Measurements from ENCODE around the gene PGA5.
"Not testable (repeated sequence)": the region's sequence is repeated elsewhere in the genome, so short reads cannot be mapped to it uniquely, and the experiment has no call there.

PGA5 gene

GRCh38 chr11:61240875-61241274 lies at the start of gene PGA5:
Gene PGA5 (plus strand): TSS chr11:61241175. CDS start chr11:61241227, 52 bp downstream.
- DNase-seq (ENCODE audit: low read depth) = not testable (repeated sequence)

DNA sequence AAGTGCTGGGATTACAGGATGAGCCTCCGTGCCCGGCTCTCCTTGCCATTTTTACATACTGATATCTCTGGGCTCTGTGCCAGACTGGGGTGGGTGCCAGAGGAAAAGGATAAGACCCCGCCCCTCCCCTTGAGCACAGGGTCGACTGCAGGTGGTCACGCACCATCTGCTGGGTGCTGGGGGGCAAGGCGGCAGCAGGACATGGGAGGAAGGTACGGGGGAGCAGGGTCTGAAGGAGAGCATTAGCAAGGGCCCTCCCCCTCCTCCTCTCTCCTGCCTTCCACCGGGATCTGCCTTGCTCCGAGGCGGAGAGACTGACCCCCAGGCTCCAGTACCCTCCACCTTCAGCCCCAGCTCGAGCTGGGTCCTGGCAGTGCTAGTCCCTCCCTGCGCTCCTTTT lies 47.4 kb upstream of the PGA5 start:
- DNase-seq (ENCODE audit: low read depth) = no peak

GRCh38 chr11:61194169-61194671 lies 46.8 kb upstream of the PGA5 start:
- no peak for DNase-seq (ENCODE audit: low read depth)

- DNase-seq (ENCODE audit: low read depth) = no peak
Measured at GRCh38 chr11:61194981-61195695, 45.8 kb upstream of the PGA5 start.

DNA sequence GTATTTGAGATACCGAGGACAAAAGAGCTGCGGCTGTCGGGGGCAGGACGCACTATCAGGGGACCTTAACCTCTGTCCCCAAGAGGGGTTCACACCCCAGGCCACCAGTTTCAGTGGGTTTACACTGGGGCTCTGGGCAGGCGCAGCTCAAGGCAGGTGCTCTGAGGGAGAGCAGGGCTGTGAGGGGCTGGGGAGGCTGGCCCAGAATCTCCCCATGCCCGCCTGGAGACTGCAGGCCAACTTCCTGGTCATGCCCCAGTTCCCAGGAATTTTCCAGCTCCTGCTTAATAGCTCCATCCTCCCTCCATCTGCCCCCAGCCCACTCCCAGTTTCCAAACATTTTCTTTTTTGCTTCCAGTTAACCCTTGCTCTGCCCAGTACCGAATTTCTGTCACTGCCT lies 45.3 kb upstream of the PGA5 start:
- no peak for DNase-seq (ENCODE audit: low read depth)

DNA sequence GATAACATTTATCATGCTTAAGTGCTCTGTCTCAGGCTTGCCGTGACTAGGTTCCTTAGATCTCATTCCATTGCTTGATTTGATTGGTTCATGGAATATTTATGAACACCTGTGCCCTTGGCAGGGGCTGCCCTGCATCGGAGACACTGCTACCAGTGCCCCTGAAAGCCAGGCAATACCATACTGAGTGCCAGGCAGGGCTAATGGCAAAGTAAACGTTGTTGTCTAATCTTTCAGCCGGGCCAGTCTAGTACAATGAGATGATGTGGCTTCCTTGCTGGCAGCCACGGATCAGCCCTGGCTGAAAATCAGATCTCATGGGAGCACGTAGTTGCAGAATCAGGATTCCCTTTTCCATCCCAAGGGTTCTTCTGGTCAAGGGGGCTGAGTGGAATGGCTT lies 42.6 kb upstream of the PGA5 start:
- DNase-seq (ENCODE audit: low read depth) = no peak

- no peak for DNase-seq (ENCODE audit: low read depth)
Measured at GRCh38 chr11:61198948-61199523, 41.9 kb upstream of the PGA5 start.

- no peak for DNase-seq (ENCODE audit: low read depth)
Measured at GRCh38 chr11:61201476-61201875, 39.5 kb upstream of the PGA5 start.

DNA sequence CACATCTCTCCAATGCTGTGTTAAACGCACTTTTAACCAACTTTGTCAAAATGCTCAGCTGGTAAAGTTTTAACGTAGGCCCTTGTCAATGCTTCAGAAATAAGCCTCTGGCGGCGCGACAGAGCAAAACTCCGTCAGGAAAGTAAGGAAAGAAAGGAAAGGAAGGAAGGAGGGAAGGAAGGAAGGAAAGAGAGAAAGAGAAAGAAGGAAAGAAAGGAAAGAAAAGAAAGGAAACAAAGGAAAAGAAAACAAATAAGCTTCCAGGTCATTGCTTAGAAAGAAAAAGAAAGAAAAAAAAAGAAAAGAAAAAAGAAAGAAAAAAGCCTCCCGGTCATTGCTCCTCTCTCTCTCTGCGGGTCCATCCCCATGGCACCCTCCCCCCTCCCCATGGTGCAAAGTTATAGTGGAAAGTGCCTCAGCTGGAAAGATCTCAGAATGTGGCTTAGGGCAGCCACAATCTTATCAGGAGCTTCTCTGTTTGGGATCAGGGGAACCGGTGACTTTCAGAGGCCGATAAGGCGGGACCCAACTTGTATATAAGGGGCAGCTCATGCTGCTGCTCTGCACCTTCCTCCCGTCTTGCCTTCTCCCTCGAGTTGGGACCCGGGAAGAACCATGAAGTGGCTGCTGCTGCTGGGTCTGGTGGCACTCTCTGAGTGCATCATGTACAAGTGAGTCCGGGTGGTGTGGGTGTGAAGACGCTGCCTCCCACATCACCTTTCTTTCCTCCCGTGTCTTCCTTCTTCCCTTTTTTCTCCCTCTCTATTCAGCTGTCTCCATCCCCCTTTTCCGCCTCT lies 37.8 kb upstream of the PGA5 start, which contains the start of gene PGA3:
Gene PGA3 (plus strand): TSS at position 566 of the 797 bp plus-strand sequence. CDS start 50 bp downstream, at position 616.
- not testable (repeated sequence) for DNase-seq (ENCODE audit: low read depth)

DNA sequence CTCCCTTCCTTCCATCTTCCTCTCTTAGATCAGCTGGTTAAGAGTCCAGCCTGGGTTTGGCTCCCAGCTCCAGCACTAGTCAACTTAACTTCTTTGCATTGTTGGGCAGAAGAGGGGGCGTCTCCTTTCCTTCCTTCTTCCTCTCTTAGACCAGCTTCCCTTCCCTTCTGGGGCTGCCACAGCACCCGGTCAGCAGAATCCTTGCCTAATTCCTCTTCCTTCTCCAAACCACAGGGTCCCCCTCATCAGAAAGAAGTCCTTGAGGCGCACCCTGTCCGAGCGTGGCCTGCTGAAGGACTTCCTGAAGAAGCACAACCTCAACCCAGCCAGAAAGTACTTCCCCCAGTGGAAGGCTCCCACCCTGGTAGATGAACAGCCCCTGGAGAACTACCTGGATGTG lies 37.1 kb upstream of the PGA5 start:
- not testable (repeated sequence) for DNase-seq (ENCODE audit: low read depth)

- not testable (repeated sequence) for DNase-seq (ENCODE audit: low read depth)
Measured at GRCh38 chr11:61204502-61205059, 36.4 kb upstream of the PGA5 start.

GRCh38 chr11:61207636-61208310 lies 33.2 kb upstream of the PGA5 start:
- not testable (repeated sequence) for DNase-seq (ENCODE audit: low read depth)

GRCh38 chr11:61210629-61211028 lies 30.3 kb upstream of the PGA5 start:
- not testable (repeated sequence) for DNase-seq (ENCODE audit: low read depth)

- DNase-seq (ENCODE audit: low read depth) = not testable (repeated sequence)
Measured at GRCh38 chr11:61211327-61211952, 29.5 kb upstream of the PGA5 start.

DNA sequence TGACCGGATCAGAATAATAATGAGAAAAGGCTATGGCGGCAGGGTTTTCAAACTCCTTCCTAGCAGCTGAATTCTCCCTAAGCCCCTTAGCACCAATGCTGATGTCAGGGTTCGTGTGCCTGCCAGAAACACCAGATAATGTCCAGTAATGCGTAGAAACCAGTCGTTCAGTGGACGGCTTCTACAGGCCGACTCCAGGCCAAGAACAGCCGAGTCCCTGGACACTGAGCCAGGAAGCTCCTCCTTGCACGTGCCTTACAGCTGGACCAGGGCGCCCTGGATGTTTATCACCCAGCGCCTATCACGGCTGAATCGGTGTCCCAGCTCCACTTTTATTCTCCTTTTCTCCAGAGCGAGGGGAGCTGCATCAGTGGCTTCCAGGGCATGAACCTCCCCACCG lies 28.8 kb upstream of the PGA5 start:
- DNase-seq (ENCODE audit: low read depth) = not testable (repeated sequence)

GRCh38 chr11:61213711-61214324 lies 27.2 kb upstream of the PGA5 start:
- DNase-seq (ENCODE audit: low read depth) = not testable (repeated sequence)

DNA sequence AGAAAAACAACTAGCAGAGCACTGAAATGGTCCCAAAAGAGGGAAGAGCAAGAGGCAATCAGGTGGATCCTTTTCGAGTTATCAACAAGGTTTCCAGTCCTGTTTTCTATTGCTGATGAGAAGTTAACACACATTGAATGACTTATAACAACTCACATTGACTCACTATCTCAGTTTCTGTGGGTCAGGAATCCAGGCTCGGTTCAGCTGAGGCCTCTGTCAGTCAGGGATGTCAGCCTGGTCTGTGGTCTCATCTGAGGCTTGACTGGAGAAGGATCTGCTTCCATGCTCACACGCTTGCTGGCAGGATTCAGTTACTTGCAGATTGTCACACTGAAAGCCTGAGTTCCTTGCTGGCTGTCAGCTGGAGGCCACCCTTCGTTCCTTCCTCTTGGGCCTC lies 22.7 kb upstream of the PGA5 start:
- not testable (repeated sequence) for DNase-seq (ENCODE audit: low read depth)

- DNase-seq (ENCODE audit: low read depth) = not testable (repeated sequence)
Measured at GRCh38 chr11:61219016-61219415, 22.0 kb upstream of the PGA5 start.

DNA sequence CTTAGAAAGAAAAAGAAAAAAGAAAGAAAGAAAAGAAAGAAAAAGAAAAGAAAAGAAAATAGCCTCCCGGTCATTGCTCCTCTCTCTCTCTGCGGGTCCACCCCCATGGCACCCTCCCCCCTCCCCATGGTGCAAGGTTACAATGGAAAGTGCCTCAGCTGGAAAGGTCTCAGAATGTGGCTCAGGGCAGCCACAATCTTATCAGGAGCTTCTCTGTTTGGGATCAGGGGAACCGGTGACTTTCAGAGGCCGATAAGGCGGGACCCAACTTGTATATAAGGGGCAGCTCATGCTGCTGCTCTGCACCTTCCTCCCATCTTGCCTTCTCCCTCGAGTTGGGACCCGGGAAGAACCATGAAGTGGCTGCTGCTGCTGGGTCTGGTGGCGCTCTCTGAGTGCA lies 18.9 kb upstream of the PGA5 start, which contains the start of gene PGA4:
Gene PGA4 (plus strand): TSS at position 301 of the 400 bp plus-strand sequence. CDS start 54 bp downstream, at position 355.
- DNase-seq (ENCODE audit: low read depth) = not testable (repeated sequence)

- DNase-seq (ENCODE audit: low read depth) = not testable (repeated sequence)
Measured at GRCh38 chr11:61222692-61223091, 18.3 kb upstream of the PGA5 start.
